Measurements from ENCODE around the gene LRIG1.

LRIG1 gene

GRCh38 chr3:66383023-66383422, 117.8 kb downstream of the LRIG1 start:
- TF ChIP-seq EZH2 (IDR thresholded peaks at IDR 0.05; ENCODE audit: borderline replicate concordance, low read depth, low read length, severe bottlenecking): no peak
- TF ChIP-seq CTCF (IDR thresholded peaks at IDR 0.05; ENCODE audit: borderline replicate concordance, extremely low read depth, low read length, poor library complexity, severe bottlenecking): no peak
- peaks cover 5% of the 10 kb centered on the region for H3K4me1 ChIP-seq (ENCODE audit: insufficient read depth, low read length)
- H3K9me3 ChIP-seq (ENCODE audit: insufficient read depth, low read length, severe bottlenecking): peaks cover 1% of the 10 kb centered on the region
- H3K27me3 ChIP-seq (ENCODE audit: insufficient read depth, low read length, poor library complexity): no peaks in the 10 kb centered on the region
- no peak overlapping the region for H2AFZ ChIP-seq (ENCODE audit: low read depth, low read length)
- ATAC-seq (ENCODE audit: insufficient read depth, low read depth) (no peak), DNase-seq (no peak)
- H3K36me3 ChIP-seq (ENCODE audit: insufficient read depth, low read length): peaks cover 90% of the 10 kb centered on the region
- no peak overlapping the region for H3K4me3 ChIP-seq (ENCODE audit: low read depth in 1 of 2, low read length in 2 of 2)
- H3K27ac ChIP-seq (ENCODE audit: low read length): no peak overlapping the region
- H3K9ac ChIP-seq (ENCODE audit: low read depth, low read length): no peak overlapping the region
- H3K4me2 ChIP-seq (ENCODE audit: insufficient read depth, low read length): no peak overlapping the region
- H3K79me2 ChIP-seq (ENCODE audit: insufficient read depth, low read length): no peaks in the 10 kb centered on the region
- H4K20me1 ChIP-seq (ENCODE audit: insufficient read depth, low read length): peaks cover 2% of the 10 kb centered on the region; the same call in 1 of the 2 replicates

GRCh38 chr3:66382142-66382541, 118.7 kb downstream of the LRIG1 start:
- TF ChIP-seq EZH2 (IDR thresholded peaks at IDR 0.05; ENCODE audit: borderline replicate concordance, low read depth, low read length, severe bottlenecking): no peak
- no peak for TF ChIP-seq CTCF (IDR thresholded peaks at IDR 0.05; ENCODE audit: borderline replicate concordance, extremely low read depth, low read length, poor library complexity, severe bottlenecking)
- Histone ChIP-seq H3K9me3 (ENCODE audit: insufficient read depth, low read length, severe bottlenecking) (peaks cover 1% of the 10 kb centered on the region), H3K36me3 (ENCODE audit: insufficient read depth, low read length) (peaks cover 95% of the 10 kb centered on the region), H3K4me1 (ENCODE audit: insufficient read depth, low read length) (peaks cover 14% of the 10 kb centered on the region), H3K4me2 (ENCODE audit: insufficient read depth, low read length) (no peak overlapping the region), H3K4me3 (ENCODE audit: low read depth in 1 of 2, low read length in 2 of 2) (no peak overlapping the region), H2AFZ (ENCODE audit: low read depth, low read length) (no peak overlapping the region), H3K9ac (ENCODE audit: low read depth, low read length) (no peak overlapping the region), H3K27me3 (ENCODE audit: insufficient read depth, low read length, poor library complexity) (no peaks in the 10 kb centered on the region), H4K20me1 (ENCODE audit: insufficient read depth, low read length) (peaks cover 2% of the 10 kb centered on the region; the same call in 1 of the 2 replicates), H3K27ac (ENCODE audit: low read length) (no peak overlapping the region), H3K79me2 (ENCODE audit: insufficient read depth, low read length) (no peaks in the 10 kb centered on the region)
- ATAC-seq (ENCODE audit: insufficient read depth, low read depth) (no peak), DNase-seq (no peak)

GRCh38 chr3:66381626-66382025, 119.2 kb downstream of the LRIG1 start:
- H3K9me3 ChIP-seq (ENCODE audit: insufficient read depth, low read length, severe bottlenecking): peaks cover 1% of the 10 kb centered on the region
- DNase-seq: no peak
- no peak overlapping the region for H3K4me2 ChIP-seq (ENCODE audit: insufficient read depth, low read length)
- H3K4me3 ChIP-seq (ENCODE audit: low read depth in 1 of 2, low read length in 2 of 2): no peak overlapping the region
- no peak for TF ChIP-seq CTCF (IDR thresholded peaks at IDR 0.05; ENCODE audit: borderline replicate concordance, extremely low read depth, low read length, poor library complexity, severe bottlenecking)
- TF ChIP-seq EZH2 (IDR thresholded peaks at IDR 0.05; ENCODE audit: borderline replicate concordance, low read depth, low read length, severe bottlenecking): no peak
- no peaks in the 10 kb centered on the region for H3K79me2 ChIP-seq (ENCODE audit: insufficient read depth, low read length)
- H4K20me1 ChIP-seq (ENCODE audit: insufficient read depth, low read length): peaks cover 2% of the 10 kb centered on the region; the same call in 1 of the 2 replicates
- peaks cover 94% of the 10 kb centered on the region for H3K36me3 ChIP-seq (ENCODE audit: insufficient read depth, low read length)
- no peak overlapping the region for H3K9ac ChIP-seq (ENCODE audit: low read depth, low read length)
- no peaks in the 10 kb centered on the region for H3K27me3 ChIP-seq (ENCODE audit: insufficient read depth, low read length, poor library complexity)
- no peak overlapping the region for H3K27ac ChIP-seq (ENCODE audit: low read length)
- H3K4me1 ChIP-seq (ENCODE audit: insufficient read depth, low read length): peaks cover 16% of the 10 kb centered on the region
- no peak for ATAC-seq (ENCODE audit: insufficient read depth, low read depth)
- H2AFZ ChIP-seq (ENCODE audit: low read depth, low read length): no peak overlapping the region
